H7 (cell line): ENCODE results near the gene GRSF1. TPM values are rescaled to one million over a fixed set of nuclear protein-coding genes. Genes with fewer than 3 reads are reported as not detected.

ENCODE experiments used
- total RNA-seq: library from RNA; depleted of rRNA; stranded (reverse); fragments of >200 nt; shearing (Covaris generic); gene quantifications from 2 replicates; pipeline ENCODE4 v1.2.3, GENCODE V29; 2014; rRNA removed

GRSF1 gene
- total RNA-seq, 1 experiment from 2014 or later, result 132 TPM

Other genes starting within 250 kb of the GRSF1 start
- gene AMBN, start 247.6 kb downstream of the GRSF1 start, total RNA-seq, result not detected in 2 replicates
- gene ENAM, start 211.1 kb downstream of the GRSF1 start, total RNA-seq, result not detected in 2 replicates
- gene JCHAIN, start 173.4 kb downstream of the GRSF1 start, total RNA-seq, result not detected in 2 replicates
- 11.5 and 12.3 TPM in 2 replicates for gene UTP3, start 151.4 kb downstream of the GRSF1 start, total RNA-seq
- gene RUFY3, start 117.9 kb downstream of the GRSF1 start, total RNA-seq, result 32.7 and 38.4 TPM in 2 replicates
- 5.5 and 10.5 TPM in 2 replicates for gene MOB1B, start 62.5 kb upstream of the GRSF1 start, total RNA-seq
- gene DCK, start 153.8 kb upstream of the GRSF1 start, total RNA-seq, result 26.5 and 31.7 TPM in 2 replicates